Measurements from ENCODE around the gene PHLDA1. TPM values are rescaled to one million over a fixed set of nuclear protein-coding genes. Genes with fewer than 3 reads are reported as not detected.
A peak's percentile ranks its signal among the peaks of the same experiment; 100 is the strongest.

Gene PHLDA1
- total and polyA plus RNA-seq, 4 donors: 2.8 to 11.5 (median 5.7) TPM

- no peaks in the 10 kb centered on the region for H3K9me3 ChIP-seq (ENCODE audit: control insufficient read depth in 4 of 4, low read length in 3 of 4)
- peaks cover 0 to 8% (median 1%) of the 10 kb centered on the region in 4 donors for H3K4me1 ChIP-seq (ENCODE audit: control insufficient read depth in 4 of 4, insufficient read depth in 4 of 4, low read length in 3 of 4)
- DNase-seq (ENCODE audit: low spot score): no peak
- H3K9ac ChIP-seq (ENCODE audit: low read depth in 1 of 2, low read length in 2 of 2): peak overlapping the region; percentile 84 to 89
- H3K36me3 ChIP-seq (ENCODE audit: control insufficient read depth in 4 of 4, insufficient read depth in 3 of 4, low read depth in 1 of 4, low read length in 3 of 4): no peaks in the 10 kb centered on the region
- H3K27me3 ChIP-seq (ENCODE audit: control insufficient read depth in 4 of 4, insufficient read depth in 4 of 4, low read length in 3 of 4): no peaks in the 10 kb centered on the region
- 24% methylated on average over 22 of the region's 22 CpGs for whole genome bisulfite sequencing
- TF ChIP-seq SP1 (IDR thresholded peaks at IDR 0.05) (no peak), YY1 (IDR thresholded peaks at IDR 0.05) (no peak), NR2F2 (IDR thresholded peaks at IDR 0.05) (no peak), RAD21 (IDR thresholded peaks at IDR 0.05) (no peak), HNF4G (IDR thresholded peaks at IDR 0.05) (no peak), EGR1 (IDR thresholded peaks at IDR 0.05; ENCODE audit: low read depth in 2 of 2) (no peak), HNF4A (conservative IDR thresholded peaks at IDR 0.05) (no peak), GABPA (IDR thresholded peaks at IDR 0.05 in 1 of 2, conservative IDR thresholded peaks at IDR 0.05 in 1 of 2) (no peak), JUND (IDR thresholded peaks at IDR 0.05) (no peak), RXRA (IDR thresholded peaks at IDR 0.05) (no peak), ZBTB33 (IDR thresholded peaks at IDR 0.05) (no peak), ATF3 (IDR thresholded peaks at IDR 0.05) (no peak), CTCF (IDR thresholded peaks at IDR 0.05; ENCODE audit: low read depth, low read length, missing input control) (no peak), REST (IDR thresholded peaks at IDR 0.05) (no peak)
- peak overlapping the region; percentile 50 to 86 (median 84) for H3K4me3 ChIP-seq (ENCODE audit: low read depth in 1 of 3, low read length in 3 of 3)
- peak overlapping the region; percentile 45 to 99 for H3K27ac ChIP-seq (ENCODE audit: low read depth in 1 of 2, low read length in 2 of 2)
Measured at GRCh38 chr12:76029982-76030340, 1.6 kb downstream of the PHLDA1 start.

- no peak for TF ChIP-seq FOXA1 (IDR thresholded peaks at IDR 0.05)
- peak; percentile 6 to 20 for TF ChIP-seq RAD21 (IDR thresholded peaks at IDR 0.05)
- TF ChIP-seq HNF4A (conservative IDR thresholded peaks at IDR 0.05): peak; percentile 46 to 56
- no peak for TF ChIP-seq GABPA (IDR thresholded peaks at IDR 0.05 in 1 of 2, conservative IDR thresholded peaks at IDR 0.05 in 1 of 2)
- no peak for TF ChIP-seq YY1 (IDR thresholded peaks at IDR 0.05)
- no peaks in the 10 kb centered on the region for H3K27me3 ChIP-seq (ENCODE audit: control insufficient read depth in 4 of 4, insufficient read depth in 4 of 4, low read length in 3 of 4)
- H3K4me1 ChIP-seq (ENCODE audit: control insufficient read depth in 4 of 4, insufficient read depth in 4 of 4, low read length in 3 of 4): peaks cover 0 to 8% (median 1%) of the 10 kb centered on the region in 4 donors
- no peak for DNase-seq (ENCODE audit: low spot score)
- peak overlapping the region; percentile 15 to 50 (median 32) for H3K4me3 ChIP-seq (ENCODE audit: low read depth in 1 of 3, low read length in 3 of 3)
- no peaks in the 10 kb centered on the region for H3K9me3 ChIP-seq (ENCODE audit: control insufficient read depth in 4 of 4, low read length in 3 of 4)
- H3K27ac ChIP-seq (ENCODE audit: low read depth in 1 of 2, low read length in 2 of 2): peak overlapping the region in 1 of 2 donors; percentile 5
- H3K9ac ChIP-seq (ENCODE audit: low read depth in 1 of 2, low read length in 2 of 2): peak overlapping the region; percentile 7 to 84
- no peaks in the 10 kb centered on the region for H3K36me3 ChIP-seq (ENCODE audit: control insufficient read depth in 4 of 4, insufficient read depth in 3 of 4, low read depth in 1 of 4, low read length in 3 of 4)
- WGBS: 61% methylated on average over 3 of the region's 3 CpGs
Measured at GRCh38 chr12:76028571-76029277, 2.9 kb downstream of the PHLDA1 start.

Measured in liver (tissue), 9 donors.